GM18526 (cell line): ENCODE data around the gene TEKT3.

Experiments
- POLR2A ChIP-seq: IDR thresholded peaks from 3 replicates; pipeline ENCODE4 v1.6.1; 2011; ENCODE audit not compliant: insufficient read length; ENCODE audit errors: extremely low read depth

TEKT3 gene

GRCh38 chr17:15363702-15364101 is 22.3 kb upstream of the TEKT3 start:
- TF ChIP-seq POLR2A = no peak

- TF ChIP-seq POLR2A = no peak
Measured at GRCh38 chr17:15361592-15361991, 20.2 kb upstream of the TEKT3 start.

- no peak for TF ChIP-seq POLR2A
Measured at GRCh38 chr17:15361151-15361550, 19.8 kb upstream of the TEKT3 start.

- no peak for TF ChIP-seq POLR2A
Measured at GRCh38 chr17:15354256-15354655, 12.9 kb upstream of the TEKT3 start.

GRCh38 chr17:15351925-15352324 is 10.5 kb upstream of the TEKT3 start:
- no peak for TF ChIP-seq POLR2A

GRCh38 chr17:15351478-15351840 is 10.1 kb upstream of the TEKT3 start:
- no peak for TF ChIP-seq POLR2A

- TF ChIP-seq POLR2A = no peak
Measured at GRCh38 chr17:15350777-15351477, 9.5 kb upstream of the TEKT3 start.

GRCh38 chr17:15349119-15349518 is 7.7 kb upstream of the TEKT3 start:
- TF ChIP-seq POLR2A = no peak

- no peak for TF ChIP-seq POLR2A
Measured at GRCh38 chr17:15348021-15348420, 6.6 kb upstream of the TEKT3 start.

- TF ChIP-seq POLR2A = no peak
Measured at GRCh38 chr17:15346066-15346595, 4.7 kb upstream of the TEKT3 start.

GRCh38 chr17:15343749-15344148 is 2.4 kb upstream of the TEKT3 start:
- TF ChIP-seq POLR2A = no peak

GRCh38 chr17:15342460-15342859 is 1.1 kb upstream of the TEKT3 start:
- no peak for TF ChIP-seq POLR2A

- no peak for TF ChIP-seq POLR2A
Measured at GRCh38 chr17:15341966-15342365, 569 bp upstream of the TEKT3 start.

- no peak for TF ChIP-seq POLR2A
Measured at GRCh38 chr17:15340966-15341365, 431 bp downstream of the TEKT3 start.

GRCh38 chr17:15335446-15335845 is 6.0 kb downstream of the TEKT3 start:
- no peak for TF ChIP-seq POLR2A

GRCh38 chr17:15334266-15334665 is 7.1 kb downstream of the TEKT3 start:
- TF ChIP-seq POLR2A = no peak

- no peak for TF ChIP-seq POLR2A
Measured at GRCh38 chr17:15332338-15332737, 9.1 kb downstream of the TEKT3 start.
